ENCODE results near the gene ERG. TPM values are rescaled to one million over a fixed set of nuclear protein-coding genes. Genes with fewer than 3 reads are reported as not detected.

The ERG gene
- 10 to 100 TPM in 2 of 3 donors, 1 to 10 TPM in 1; 2.5 to 20.6 (median 19.6) TPM for polyA plus RNA-seq

DNA sequence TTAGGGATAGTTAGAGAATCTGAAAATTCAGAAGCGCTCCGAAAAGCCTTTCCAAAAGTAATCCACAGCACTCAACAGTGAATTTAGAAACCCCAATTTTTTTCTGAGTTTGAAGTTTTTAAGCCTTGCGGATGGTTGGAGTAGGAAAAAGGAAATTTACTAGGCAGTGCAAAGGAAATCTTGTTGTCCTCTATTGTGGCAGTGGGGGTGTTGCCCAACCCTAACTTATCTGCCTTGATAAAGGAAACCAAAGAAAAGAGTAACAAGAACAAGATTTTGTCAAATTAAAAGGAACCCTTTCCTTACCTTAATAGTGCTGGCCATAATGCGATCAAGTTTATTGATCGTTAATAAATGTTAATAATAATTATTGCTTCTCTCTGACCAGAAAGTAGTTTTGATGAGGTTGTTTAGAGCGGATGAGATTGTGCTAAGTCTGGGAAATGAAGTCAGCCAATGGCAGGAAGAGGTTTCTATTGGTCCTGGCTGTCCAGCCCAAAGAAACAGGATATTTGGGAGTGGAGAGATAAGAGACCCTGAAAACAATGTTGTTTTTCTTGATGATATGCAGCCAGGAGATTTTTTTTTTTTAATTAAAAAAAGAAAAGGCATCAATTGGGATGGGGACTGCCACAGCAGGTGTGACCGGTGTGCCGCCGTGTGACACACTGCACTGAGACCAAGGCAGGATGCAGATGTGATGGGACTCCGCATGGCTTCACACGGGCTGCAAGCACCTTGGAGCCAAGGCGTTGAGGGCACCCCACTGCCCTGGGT is at the start of gene ERG:
Gene ERG (minus strand): TSS at position 421 of the 777 bp plus-strand sequence. CDS start 97 bp downstream, at position 324.
- peak within 1 kb of the TSS; percentile 54 for H3K27ac ChIP-seq (ENCODE audit: low read depth, low read length)
- WGBS, 3 donors: 37 to 62% (median 48%) methylated on average over 12 of the region's 12 CpGs

- H3K27ac ChIP-seq (ENCODE audit: low read depth, low read length): no peak overlapping the region
- WGBS, 3 donors: 80 to 90% (median 82%) methylated on average over 2 of the region's 2 CpGs
These were observed 46.4 kb upstream of the ERG start for GRCh38 chr21:38544661-38545060.

GRCh38 chr21:38542263-38542662 is 44.0 kb upstream of the ERG start:
- 85 to 91% (median 86%) methylated on average over 4 of the region's 4 CpGs for WGBS, 3 donors
- no peak overlapping the region for H3K27ac ChIP-seq (ENCODE audit: low read depth, low read length)

DNA sequence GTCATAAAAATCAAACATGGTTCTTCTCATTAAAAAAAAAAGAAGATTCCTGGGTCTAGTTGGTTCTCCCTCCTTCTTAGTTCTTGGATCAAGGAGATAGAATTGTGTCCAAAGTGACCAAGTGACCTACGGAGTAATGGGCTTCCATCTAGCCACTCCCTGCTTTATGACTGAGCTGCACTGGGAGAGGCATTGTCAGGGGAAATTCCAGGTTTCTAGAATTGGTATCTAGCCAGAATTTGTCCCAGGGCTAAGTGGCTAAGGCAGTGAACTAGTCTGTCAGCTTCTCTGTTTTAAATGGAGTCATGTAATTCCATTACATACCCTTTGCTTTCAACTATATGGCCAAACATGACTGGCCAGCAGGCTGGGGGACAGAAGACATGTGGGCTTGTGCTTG is 40.1 kb upstream of the ERG start:
- 52 to 63% (median 62%) methylated on average over 1 of the region's 1 CpG for WGBS, 3 donors
- H3K27ac ChIP-seq (ENCODE audit: low read depth, low read length): no peak overlapping the region

GRCh38 chr21:38534591-38534990 is 36.3 kb upstream of the ERG start:
- WGBS, 3 donors: 68 to 86% (median 86%) methylated on average over 3 of the region's 3 CpGs
- H3K27ac ChIP-seq (ENCODE audit: low read depth, low read length): no peak overlapping the region

DNA sequence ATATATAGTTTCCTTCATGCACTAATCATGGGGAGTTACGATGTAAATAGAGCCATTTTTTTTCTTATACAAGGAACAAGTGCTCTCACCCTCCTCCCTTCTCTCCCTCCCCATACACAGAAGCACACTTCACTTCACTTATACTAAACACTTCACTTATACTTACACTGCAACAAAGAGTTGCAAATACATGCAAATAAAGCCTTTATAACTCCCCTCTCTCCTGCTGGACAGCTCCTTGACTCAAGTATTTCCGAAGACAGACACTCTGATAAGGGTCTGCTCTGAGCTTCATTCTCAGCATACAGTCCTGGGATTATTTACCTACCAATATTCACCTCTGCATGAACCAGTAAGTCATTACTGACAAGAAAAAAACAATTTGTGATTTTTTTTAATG is 35.6 kb upstream of the ERG start:
- no peak overlapping the region for H3K27ac ChIP-seq (ENCODE audit: low read depth, low read length)
- 68 to 82% (median 82%) methylated on average over 2 of the region's 2 CpGs for WGBS, 3 donors

- H3K27ac ChIP-seq (ENCODE audit: low read depth, low read length): no peak overlapping the region
- 57 to 68% (median 61%) methylated on average over 5 of the region's 5 CpGs for WGBS, 3 donors
These were observed 33.3 kb upstream of the ERG start for GRCh38 chr21:38531591-38531990.

DNA sequence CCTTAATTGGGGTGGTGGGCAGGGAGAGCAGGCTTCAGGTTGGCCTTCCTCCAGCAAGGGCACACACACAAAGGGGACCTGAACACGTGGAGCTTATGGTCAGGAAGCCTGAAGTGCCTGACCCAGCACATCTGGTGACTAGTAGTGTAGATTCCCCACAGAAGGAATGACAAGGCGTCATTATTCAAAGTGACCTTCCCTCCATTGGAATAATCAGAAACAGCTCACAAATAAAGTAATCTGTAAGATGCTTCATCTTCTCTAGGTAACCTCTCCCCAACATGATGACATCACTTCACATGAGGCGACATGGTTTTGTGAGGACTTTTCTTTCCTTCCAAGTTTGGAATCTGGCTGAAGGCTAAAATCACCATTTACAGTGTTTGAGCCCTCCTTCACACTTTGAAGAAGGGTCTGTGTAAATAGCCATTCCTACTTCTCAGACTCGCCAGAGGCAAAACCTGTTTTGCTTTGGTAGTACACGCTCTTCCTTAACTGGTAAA is 32.8 kb upstream of the ERG start:
- WGBS, 3 donors: 65 to 70% (median 70%) methylated on average over 5 of the region's 5 CpGs
- H3K27ac ChIP-seq (ENCODE audit: low read depth, low read length): no peak overlapping the region

DNA sequence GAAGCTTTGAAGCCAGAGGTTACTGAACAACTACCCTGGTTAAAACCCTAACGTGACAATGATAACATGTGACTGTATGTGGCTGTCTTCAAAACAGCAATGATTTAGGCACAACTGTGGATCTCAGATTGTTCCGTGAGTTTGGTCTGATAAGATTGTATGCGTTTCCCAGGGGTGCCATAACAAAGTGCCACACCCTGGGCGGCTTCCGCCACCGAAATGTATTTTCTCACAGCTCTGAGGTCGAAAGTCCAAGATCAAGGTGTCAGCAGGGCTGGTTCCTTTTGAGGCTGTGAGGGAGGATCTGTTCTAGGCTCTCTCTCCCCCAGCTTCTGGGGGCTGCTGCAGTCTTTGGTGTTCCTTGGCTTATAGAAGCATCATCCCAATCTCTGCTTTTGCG is 29.5 kb upstream of the ERG start:
- H3K27ac ChIP-seq (ENCODE audit: low read depth, low read length): no peak overlapping the region
- 76 to 95% (median 89%) methylated on average over 8 of the region's 8 CpGs for WGBS, 3 donors

DNA sequence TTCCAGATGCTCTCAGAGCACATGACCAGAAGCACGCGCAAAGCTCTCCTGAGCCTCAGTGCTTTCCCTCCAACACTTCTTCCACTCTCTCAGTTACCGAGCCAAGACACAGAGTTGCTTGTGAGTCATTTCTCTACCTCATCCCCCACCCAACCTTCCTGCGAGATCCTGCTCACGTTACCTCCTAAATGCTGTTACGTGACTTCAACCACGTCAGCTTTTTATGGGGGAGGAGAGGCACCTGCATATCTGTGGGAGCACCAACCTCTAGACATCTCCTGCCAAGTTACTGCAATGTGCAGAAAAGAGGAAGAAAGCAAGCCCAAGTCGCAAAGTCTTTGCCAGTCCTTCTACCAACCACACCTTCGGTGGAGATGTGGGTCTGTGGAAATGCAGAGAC is 27.2 kb upstream of the ERG start:
- H3K27ac ChIP-seq (ENCODE audit: low read depth, low read length): no peak overlapping the region
- WGBS, 3 donors: 71 to 74% (median 74%) methylated on average over 9 of the region's 9 CpGs

GRCh38 chr21:38524168-38525153 is 26.2 kb upstream of the ERG start:
- WGBS, 3 donors: 43 to 85% (median 78%) methylated on average over 4 of the region's 4 CpGs

DNA sequence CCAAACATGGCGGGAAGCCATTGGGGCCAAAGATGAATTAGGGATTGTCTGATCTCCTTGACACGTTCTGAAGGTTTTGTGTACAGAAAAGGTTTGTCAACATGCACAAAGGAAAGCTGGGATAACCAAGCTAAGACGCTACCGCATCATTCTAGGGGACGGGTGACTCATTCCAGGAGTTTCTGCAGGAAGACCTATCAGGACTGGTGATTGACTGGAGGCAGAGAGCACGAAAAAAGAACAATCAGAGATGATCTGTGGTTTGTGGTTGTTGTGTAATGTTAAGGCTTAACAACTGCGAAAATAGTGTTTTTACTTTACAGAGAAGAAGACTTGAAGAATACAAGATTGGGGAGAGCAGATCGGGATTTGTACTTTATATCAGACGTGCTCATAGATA is 22.2 kb upstream of the ERG start:
- 77 to 83% (median 81%) methylated on average over 9 of the region's 9 CpGs for WGBS, 3 donors
- no peak overlapping the region for H3K27ac ChIP-seq (ENCODE audit: low read depth, low read length)

More at GRCh38 chr21:38524168-38525153, 26.2 kb upstream of the ERG start:
- H3K27ac ChIP-seq (ENCODE audit: low read depth, low read length): no peak overlapping the region

DNA sequence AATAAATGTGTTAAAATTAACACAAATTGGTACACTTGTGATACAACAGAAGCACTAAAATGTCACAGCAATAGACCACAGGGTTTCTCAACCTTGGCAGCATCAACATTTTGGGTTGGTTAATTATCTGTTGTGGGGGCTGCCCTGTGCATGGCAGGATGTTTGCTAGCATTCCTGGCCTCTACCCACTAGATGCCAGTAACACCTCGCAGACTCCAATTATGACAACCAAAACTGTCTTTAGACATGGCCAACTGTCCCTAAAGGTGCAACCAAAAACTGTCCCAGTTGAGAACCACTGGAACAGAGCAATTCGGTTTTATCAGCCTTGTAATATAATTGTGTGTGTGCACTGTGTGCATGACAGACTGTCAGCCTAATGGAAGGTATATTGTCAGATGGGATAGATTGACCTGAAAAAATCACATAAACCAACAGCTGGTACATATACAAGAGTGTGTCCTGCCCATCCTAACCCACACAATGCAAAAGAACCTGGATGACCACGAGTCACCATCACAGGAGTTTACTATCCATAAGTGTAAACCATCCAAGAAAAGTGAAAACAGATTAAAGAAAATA is 13.5 kb upstream of the ERG start:
- WGBS, 3 donors: 63 to 85% (median 83%) methylated on average over 3 of the region's 3 CpGs
- no peak overlapping the region for H3K27ac ChIP-seq (ENCODE audit: low read depth, low read length)

- 69 to 81% (median 71%) methylated on average over 1 of the region's 1 CpG for WGBS, 3 donors
These were observed 12.9 kb upstream of the ERG start for GRCh38 chr21:38511198-38511597.

GRCh38 chr21:38507374-38507942 is 9.2 kb upstream of the ERG start:
- WGBS, 3 donors: 64 to 74% (median 65%) methylated on average over 4 of the region's 4 CpGs
- no peak overlapping the region for H3K27ac ChIP-seq (ENCODE audit: low read depth, low read length)

More at GRCh38 chr21:38511198-38511597, 12.9 kb upstream of the ERG start:
- no peak overlapping the region for H3K27ac ChIP-seq (ENCODE audit: low read depth, low read length)

GRCh38 chr21:38506661-38507281 is 8.5 kb upstream of the ERG start:
- WGBS, 3 donors: 42 to 44% (median 44%) methylated on average over 24 of the region's 24 CpGs
- H3K27ac ChIP-seq (ENCODE audit: low read depth, low read length): no peak overlapping the region

DNA sequence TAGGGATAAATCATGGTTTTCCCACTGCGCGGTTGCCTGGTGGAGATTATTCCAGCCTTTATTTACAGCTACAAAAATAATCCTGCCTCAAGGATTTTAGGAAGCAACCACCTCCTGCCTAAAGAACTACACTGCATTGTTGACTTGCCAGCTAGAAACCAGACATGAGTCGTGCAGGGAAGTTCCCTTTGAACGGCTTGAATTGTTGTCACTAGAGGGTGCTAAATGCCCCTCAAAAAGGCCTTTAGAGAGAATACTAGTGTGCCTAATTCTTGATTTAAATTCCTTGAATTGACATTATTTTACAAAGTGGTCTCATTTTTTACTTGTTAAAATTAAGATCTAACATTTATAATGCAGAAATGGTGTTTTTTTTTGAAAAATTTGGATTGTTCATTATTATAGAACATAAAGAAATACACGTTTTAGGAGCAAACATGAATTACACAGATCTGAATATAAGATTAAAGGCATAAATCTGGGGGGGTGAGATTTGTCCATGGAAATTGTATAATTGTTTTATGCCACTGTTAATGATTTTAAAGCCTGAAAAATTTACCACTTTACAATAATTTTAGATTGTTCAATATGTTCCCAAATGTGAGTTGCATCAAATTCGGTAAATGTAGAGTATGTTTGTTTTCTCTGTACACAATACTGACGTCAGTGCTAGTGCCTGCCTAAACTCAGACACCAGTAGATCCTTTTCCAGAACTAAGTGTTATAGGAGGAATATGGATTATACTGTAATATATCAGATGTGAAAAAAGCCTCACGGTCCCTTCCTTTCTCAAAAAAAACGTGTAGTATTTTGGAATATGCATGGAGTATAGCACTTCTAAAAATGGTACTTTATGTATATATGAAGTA is 7.6 kb upstream of the ERG start:
- H3K27ac ChIP-seq (ENCODE audit: low read depth, low read length): no peak overlapping the region
- 28 to 37% (median 30%) methylated on average over 9 of the region's 9 CpGs for WGBS, 3 donors
